HL-60 (cell line): ENCODE data around the gene GP9.

Experiments used
- DNase-seq, 2 experiments: peaks; one replicate each; pipeline ENCODE4 v3.0.0-alpha.2; 2010 to 2020; ENCODE audit warnings: low read depth in 1 of 2, low spot score in 1 of 2
- H3K27ac ChIP-seq: fragments of 250-450 bp; sonication (Bioruptor Pico); replicated peaks from 2 replicates; pipeline ENCODE4 v1.5.1; 2020; ENCODE audit warnings: mild to moderate bottlenecking, moderate library complexity
- H3K27me3 ChIP-seq: fragments of 250-450 bp; sonication (Bioruptor Pico); 2 replicates; pipeline ENCODE4 v1.5.1; 2021; ENCODE audit warnings: mild to moderate bottlenecking, moderate library complexity; ENCODE audit not compliant: insufficient read depth, poor library complexity, severe bottlenecking
- H3K4me3 ChIP-seq: replicated peaks from 2 replicates; pipeline ENCODE4 v1.5.1; 2011; ENCODE audit warnings: mild to moderate bottlenecking, control low read depth, low read length; ENCODE audit not compliant: insufficient read depth
- CTCF ChIP-seq: IDR thresholded peaks from one replicate; pipeline ENCODE4 v1.5.1; 2011; ENCODE audit warnings: low read length, control low read depth, inconsistent platforms; ENCODE audit not compliant: insufficient read depth
- GABPA ChIP-seq: IDR thresholded peaks from 2 replicates; pipeline ENCODE4 v1.6.1; 2012; ENCODE audit warnings: low read depth
- POLR2AphosphoS5 ChIP-seq: IDR thresholded peaks from 2 replicates; pipeline ENCODE4 v1.6.1; 2012; ENCODE audit warnings: low read depth
- REST ChIP-seq: IDR thresholded peaks from 2 replicates; pipeline ENCODE4 v1.6.1; 2012; ENCODE audit warnings: low read depth; ENCODE audit not compliant: insufficient replicate concordance
- SPI1 ChIP-seq: IDR thresholded peaks from 2 replicates; pipeline ENCODE4 v1.6.1; 2012; ENCODE audit warnings: low read depth, mild to moderate bottlenecking, borderline replicate concordance

GP9 gene

GRCh38 chr3:129014793-129015345 is 45.7 kb upstream of the GP9 start:
- no peaks in the 10 kb centered on the region for H3K27me3 ChIP-seq
- no peak overlapping the region for H3K4me3 ChIP-seq
- no peak overlapping the region for H3K27ac ChIP-seq
- TF ChIP-seq SPI1 (no peak), POLR2AphosphoS5 (no peak), REST (no peak), GABPA (no peak), CTCF (no peak)
- DNase-seq: no peak

GRCh38 chr3:129015388-129016105 is 45.0 kb upstream of the GP9 start:
- no peak for TF ChIP-seq GABPA
- no peak for TF ChIP-seq POLR2AphosphoS5
- TF ChIP-seq SPI1: no peak
- no peak for TF ChIP-seq REST
- Histone ChIP-seq H3K4me3 (no peak overlapping the region), H3K27ac (no peak overlapping the region), H3K27me3 (no peaks in the 10 kb centered on the region)
- DNase-seq: peak in 1 of 2 experiments; percentile 20

- peak in 1 of 2 experiments; percentile 77 for DNase-seq
- TF ChIP-seq CTCF (no peak), POLR2AphosphoS5 (no peak), SPI1 (peak; percentile 24; the same call in 1 of the 2 replicates), GABPA (no peak)
- Histone ChIP-seq H3K4me3 (no peak overlapping the region), H3K27me3 (no peaks in the 10 kb centered on the region), H3K27ac (no peak overlapping the region)
Measured at GRCh38 chr3:129016356-129016719, 44.2 kb upstream of the GP9 start.

- Histone ChIP-seq H3K27ac (no peak overlapping the region), H3K27me3 (no peaks in the 10 kb centered on the region), H3K4me3 (no peak overlapping the region)
- DNase-seq: no peak
- TF ChIP-seq GABPA: no peak
- TF ChIP-seq POLR2AphosphoS5: no peak
- TF ChIP-seq REST: no peak
- no peak for TF ChIP-seq CTCF
- TF ChIP-seq SPI1: no peak
Measured at GRCh38 chr3:129016720-129017483, 43.7 kb upstream of the GP9 start.
